ENCODE results near the gene SIGLEC10. TPM values are rescaled to one million over a fixed set of nuclear protein-coding genes. Genes with fewer than 3 reads are reported as not detected.

Gene SIGLEC10
- polyA plus RNA-seq, 4 donors: 1.3 to 10.0 (median 2.2) TPM

- 0 to 1% (median 0%) methylated on average over 42 to 64 of the region's 64 CpGs for WGBS, 3 donors
- H3K4me3 ChIP-seq (ENCODE audit: low read depth in 1 of 3, low read length in 3 of 3): peak overlapping the region; percentile 54 to 81 (median 67)
- no peak for FAIRE-seq
- H3K36me3 ChIP-seq (ENCODE audit: control insufficient read depth in 3 of 3, insufficient read depth in 2 of 3, low read depth in 1 of 3, low read length in 3 of 3): peaks cover 0 to 5% (median 0%) of the 10 kb centered on the region in 3 donors
- peak; percentile 98 to 100 for DNase-seq
- H3K9me3 ChIP-seq (ENCODE audit: control insufficient read depth in 2 of 2, insufficient read depth in 1 of 2, low read depth in 1 of 2, low read length in 1 of 2): no peaks in the 10 kb centered on the region
- peak overlapping the region; percentile 93 to 95 (median 93) for H3K27ac ChIP-seq (ENCODE audit: low read depth in 1 of 3, low read length in 2 of 3)
- H3K4me1 ChIP-seq (ENCODE audit: control insufficient read depth in 3 of 3, insufficient read depth in 2 of 3, low read depth in 1 of 3, low read length in 2 of 3): peaks cover 0 to 24% (median 0%) of the 10 kb centered on the region in 3 donors
- H3K27me3 ChIP-seq (ENCODE audit: control insufficient read depth in 3 of 3, insufficient read depth in 3 of 3, low read length in 3 of 3): no peaks in the 10 kb centered on the region
Observed at GRCh38 chr19:51367565-51368365, 49.7 kb downstream of the SIGLEC10 start.

- Histone ChIP-seq H3K27ac (ENCODE audit: low read depth in 1 of 3, low read length in 2 of 3) (peak overlapping the region; percentile 93 to 95 (median 93)), H3K4me1 (ENCODE audit: control insufficient read depth in 3 of 3, insufficient read depth in 2 of 3, low read depth in 1 of 3, low read length in 2 of 3) (peaks cover 0 to 30% (median 3%) of the 10 kb centered on the region in 3 donors), H3K4me3 (ENCODE audit: low read depth in 1 of 3, low read length in 3 of 3) (peak overlapping the region; percentile 39 to 81 (median 67)), H3K9me3 (ENCODE audit: control insufficient read depth in 2 of 2, insufficient read depth in 1 of 2, low read depth in 1 of 2, low read length in 1 of 2) (no peaks in the 10 kb centered on the region), H3K27me3 (ENCODE audit: control insufficient read depth in 3 of 3, insufficient read depth in 3 of 3, low read length in 3 of 3) (no peaks in the 10 kb centered on the region), H3K36me3 (ENCODE audit: control insufficient read depth in 3 of 3, insufficient read depth in 2 of 3, low read depth in 1 of 3, low read length in 3 of 3) (peaks cover 0 to 5% (median 0%) of the 10 kb centered on the region in 3 donors)
- DNase-seq: no peak
- 0 to 1% (median 0%) methylated on average over 15 of the region's 15 CpGs for WGBS, 3 donors
- FAIRE-seq: no peak
Observed at GRCh38 chr19:51367255-51367564, 50.2 kb downstream of the SIGLEC10 start.

GRCh38 chr19:51366389-51367254 lies 50.8 kb downstream of the SIGLEC10 start:
- Histone ChIP-seq H3K9me3 (ENCODE audit: control insufficient read depth in 2 of 2, insufficient read depth in 1 of 2, low read depth in 1 of 2, low read length in 1 of 2) (no peaks in the 10 kb centered on the region), H3K27me3 (ENCODE audit: control insufficient read depth in 3 of 3, insufficient read depth in 3 of 3, low read length in 3 of 3) (no peaks in the 10 kb centered on the region), H3K4me3 (ENCODE audit: low read depth in 1 of 3, low read length in 3 of 3) (peak overlapping the region; percentile 63 to 98 (median 81)), H3K4me1 (ENCODE audit: control insufficient read depth in 3 of 3, insufficient read depth in 2 of 3, low read depth in 1 of 3, low read length in 2 of 3) (peaks cover 0 to 36% (median 3%) of the 10 kb centered on the region in 3 donors), H3K27ac (ENCODE audit: low read depth in 1 of 3, low read length in 2 of 3) (peak overlapping the region; percentile 93 to 97 (median 97)), H3K36me3 (ENCODE audit: control insufficient read depth in 3 of 3, insufficient read depth in 2 of 3, low read depth in 1 of 3, low read length in 3 of 3) (peaks cover 0 to 7% (median 0%) of the 10 kb centered on the region in 3 donors)
- DNase-seq: peak; percentile 99 to 100
- no peak for FAIRE-seq
- WGBS, 3 donors: 0 to 1% (median 1%) methylated on average over 52 to 54 of the region's 54 CpGs

GRCh38 chr19:51365965-51366388 lies 51.5 kb downstream of the SIGLEC10 start, which contains the start of gene ETFB:
Gene ETFB, minus strand, starts transcription at chr19:51366388. Its CDS starts 62 bp downstream, at chr19:51366326.
- H3K4me1 ChIP-seq (ENCODE audit: control insufficient read depth in 3 of 3, insufficient read depth in 2 of 3, low read depth in 1 of 3, low read length in 2 of 3): peaks cover 0 to 40% (median 3%) of the 10 kb centered on the region in 3 donors
- FAIRE-seq (no peak), DNase-seq (no peak)
- 0 to 1% (median 0%) methylated on average over 27 of the region's 27 CpGs for WGBS, 3 donors
- peaks cover 0 to 11% (median 0%) of the 10 kb centered on the region in 3 donors for H3K36me3 ChIP-seq (ENCODE audit: control insufficient read depth in 3 of 3, insufficient read depth in 2 of 3, low read depth in 1 of 3, low read length in 3 of 3)
- peak within 1 kb of the TSS; percentile 63 to 98 (median 81) for H3K4me3 ChIP-seq (ENCODE audit: low read depth in 1 of 3, low read length in 3 of 3)
- peak within 1 kb of the TSS; percentile 94 to 97 (median 97) for H3K27ac ChIP-seq (ENCODE audit: low read depth in 1 of 3, low read length in 2 of 3)
- H3K27me3 ChIP-seq (ENCODE audit: control insufficient read depth in 3 of 3, insufficient read depth in 3 of 3, low read length in 3 of 3): no peaks in the 10 kb centered on the region
- H3K9me3 ChIP-seq (ENCODE audit: control insufficient read depth in 2 of 2, insufficient read depth in 1 of 2, low read depth in 1 of 2, low read length in 1 of 2): no peaks in the 10 kb centered on the region

- no peak for FAIRE-seq
Observed at GRCh38 chr19:51365211-51365964, 52.1 kb downstream of the SIGLEC10 start.

GRCh38 chr19:51364200-51365106 lies 53.0 kb downstream of the SIGLEC10 start:
- FAIRE-seq: no peak
- Histone ChIP-seq H3K4me3 (ENCODE audit: low read depth in 1 of 3, low read length in 3 of 3) (no peak overlapping the region), H3K27me3 (ENCODE audit: control insufficient read depth in 3 of 3, insufficient read depth in 3 of 3, low read length in 3 of 3) (no peaks in the 10 kb centered on the region), H3K9me3 (ENCODE audit: control insufficient read depth in 2 of 2, insufficient read depth in 1 of 2, low read depth in 1 of 2, low read length in 1 of 2) (no peaks in the 10 kb centered on the region), H3K36me3 (ENCODE audit: control insufficient read depth in 3 of 3, insufficient read depth in 2 of 3, low read depth in 1 of 3, low read length in 3 of 3) (peaks cover 0 to 19% (median 0%) of the 10 kb centered on the region in 3 donors), H3K4me1 (ENCODE audit: control insufficient read depth in 3 of 3, insufficient read depth in 2 of 3, low read depth in 1 of 3, low read length in 2 of 3) (peaks cover 0 to 40% (median 3%) of the 10 kb centered on the region in 3 donors), H3K27ac (ENCODE audit: low read depth in 1 of 3, low read length in 2 of 3) (peak overlapping the region; percentile 16 to 95 (median 28))
- DNase-seq: peak in 1 of 2 donors; percentile 33
- 60 to 75% (median 63%) methylated on average over 15 of the region's 15 CpGs for WGBS, 3 donors

More at GRCh38 chr19:51365211-51365964, 52.1 kb downstream of the SIGLEC10 start:
- Histone ChIP-seq H3K36me3 (ENCODE audit: control insufficient read depth in 3 of 3, insufficient read depth in 2 of 3, low read depth in 1 of 3, low read length in 3 of 3) (peaks cover 0 to 13% (median 0%) of the 10 kb centered on the region in 3 donors), H3K9me3 (ENCODE audit: control insufficient read depth in 2 of 2, insufficient read depth in 1 of 2, low read depth in 1 of 2, low read length in 1 of 2) (no peaks in the 10 kb centered on the region), H3K27ac (ENCODE audit: low read depth in 1 of 3, low read length in 2 of 3) (peak overlapping the region; percentile 94 to 97 (median 97)), H3K27me3 (ENCODE audit: control insufficient read depth in 3 of 3, insufficient read depth in 3 of 3, low read length in 3 of 3) (no peaks in the 10 kb centered on the region), H3K4me3 (ENCODE audit: low read depth in 1 of 3, low read length in 3 of 3) (peak overlapping the region; percentile 63 to 98 (median 81)), H3K4me1 (ENCODE audit: control insufficient read depth in 3 of 3, insufficient read depth in 2 of 3, low read depth in 1 of 3, low read length in 2 of 3) (peaks cover 0 to 40% (median 3%) of the 10 kb centered on the region in 3 donors)
- DNase-seq: peak; percentile 66 to 81
- WGBS, 3 donors: 9 to 20% (median 14%) methylated on average over 10 of the region's 10 CpGs

- Histone ChIP-seq H3K27ac (ENCODE audit: low read depth in 1 of 3, low read length in 2 of 3) (peak overlapping the region in 1 of 3 donors; percentile 45), H3K4me1 (ENCODE audit: control insufficient read depth in 3 of 3, insufficient read depth in 2 of 3, low read depth in 1 of 3, low read length in 2 of 3) (peaks cover 0 to 34% (median 3%) of the 10 kb centered on the region in 3 donors)
- FAIRE-seq: no peak
Observed at GRCh38 chr19:51361239-51361638, 56.2 kb downstream of the SIGLEC10 start.

More at GRCh38 chr19:51361239-51361638, 56.2 kb downstream of the SIGLEC10 start:
- Histone ChIP-seq H3K27me3 (ENCODE audit: control insufficient read depth in 3 of 3, insufficient read depth in 3 of 3, low read length in 3 of 3) (no peaks in the 10 kb centered on the region), H3K9me3 (ENCODE audit: control insufficient read depth in 2 of 2, insufficient read depth in 1 of 2, low read depth in 1 of 2, low read length in 1 of 2) (no peaks in the 10 kb centered on the region), H3K36me3 (ENCODE audit: control insufficient read depth in 3 of 3, insufficient read depth in 2 of 3, low read depth in 1 of 3, low read length in 3 of 3) (peaks cover 0 to 31% (median 0%) of the 10 kb centered on the region in 3 donors), H3K4me3 (ENCODE audit: low read depth in 1 of 3, low read length in 3 of 3) (no peak overlapping the region)
- peak in 1 of 2 donors; percentile 57 for DNase-seq
- 71 to 85% (median 75%) methylated on average over 13 of the region's 13 CpGs for WGBS, 3 donors

Data from small intestine (tissue), 7 donors.